Pancreas (tissue), 10 donors: Measurements from ENCODE around the gene VAC14. TPM values are rescaled to one million over a fixed set of nuclear protein-coding genes. Genes with fewer than 3 reads are reported as not detected.

Experiments
- ATAC-seq, 4 donors: fragments of 200-7000 bp; cut with Tn5 transposase; one replicate each; pipeline versions ENCODE4 v1.8.0 to v1.9.1; 2020; ENCODE audit warnings: mild to moderate bottlenecking in 4 of 4, moderate library complexity in 4 of 4
- DNase-seq, 6 donors: peaks; one replicate each; pipeline ENCODE4 v3.0.0-alpha.2; 2020
- FAIRE-seq: peaks from 2 replicates; lab custom pipeline; 2012; peaks lifted over from hg19 to GRCh38; lab: Jason Lieb, UNC
- H3K27ac ChIP-seq, 4 donors: fragments of 200-600 bp; sonication (generic); 1 replicate in 3 of 4; 2 replicates in 1 of 4; pipeline versions ENCODE4 v1.5.0 to v1.8.0; 2020
- H3K27me3 ChIP-seq, 4 donors: fragments of 200-600 bp; one replicate each; pipeline ENCODE4 v1.8.0; 2021
- H3K36me3 ChIP-seq, 3 donors: fragments of 200-600 bp; sonication (generic) in 1 of 3; one replicate each; pipeline versions ENCODE4 v1.5.0 to v1.8.0; 2020 to 2021
- H3K4me1 ChIP-seq, 3 donors: fragments of 200-600 bp; one replicate each; pipeline ENCODE4 v1.8.0; 2021
- H3K4me3 ChIP-seq, 4 donors: fragments of 200-600 bp; sonication (generic) in 2 of 4; one replicate each; pipeline versions ENCODE4 v1.5.0 to v1.8.0; 2020 to 2021
- H3K9me3 ChIP-seq, 4 donors: fragments of 200-600 bp; one replicate each; pipeline ENCODE4 v1.8.0; 2021
- CTCF ChIP-seq, 4 donors: fragments of 200-600 bp; sonication (generic) in 3 of 4; IDR thresholded peaks; one replicate each; pipeline versions ENCODE4 v1.5.0 to v1.8.0; 2021; ENCODE audit warnings: antibody characterized with exemption in 4 of 4
- WGBS, 2 donors: extraction: QIAGEN DNeasy Blood & Tissue Kit; methylation state at CpG; one replicate each; pipeline ENCODE4 v1.1.7; 2013; 5-methylcytosine and 5-hydroxymethylcytosine counted together
- intact Hi-C, 3 donors: fragments of 100-400 bp; cut with DNase I; formaldehyde crosslinking; loops; one replicate each; pipeline versions ENCODE4 v1.11.1 to v1.14.2; 2022
- polyA plus RNA-seq, 2 donors: library from polyadenylated mRNA; stranded (reverse); fragments of 200-250 nt; gene quantifications; one replicate each; pipeline ENCODE4 v1.2.3, GENCODE V29; 2013
- total RNA-seq, 6 donors: library from RNA; stranded (reverse); fragmentation: NEBNext Ultra II Directional in 4 of 6; extraction: Animal tissue kit (Norgen Biotek cat#: 25700) in 4 of 6; gene quantifications; one replicate each; pipeline versions ENCODE4 v1.2.1 to v1.2.4, GENCODE V29; 2021 to 2023
- donor health status: healthy with polysubstance abuse.
- donor health status: DM: no; HTN: no; CAD: no; lungs with moderate emphysema.
- donor health status: DM: no; HTN: no; CAD: no.
- donor health status: control.
- donor health status: control.
- donor health status: Bipolar disorder and iron deficiency.
- donor health status: DM: yes; HTN: yes; CAD: no.
- donor health status: DM: no; HTN: no; CAD: no.
- donor health status: DM: no; HTN: no; CAD: no.
- donor health status: DM: yes; HTN: yes; CAD: no.

VAC14 gene
- total and polyA plus RNA-seq, 8 donors = 9.6 to 36.3 (median 14.9) TPM

GRCh38 chr16:70801611-70802010 is 653 bp upstream of the VAC14 start:
- FAIRE-seq = no peak
- Histone ChIP-seq H3K9me3 (no peaks in the 10 kb centered on the region), H3K4me1 (peaks cover 6 to 9% (median 9%) of the 10 kb centered on the region in 3 donors), H3K27me3 (no peaks in the 10 kb centered on the region), H3K36me3 (no peaks in the 10 kb centered on the region), H3K4me3 (peak overlapping the region; percentile 63 to 99 (median 86)), H3K27ac (no peak overlapping the region)
- 78 to 84% methylated on average over 3 of the region's 3 CpGs for WGBS, 2 donors
- DNase-seq = no peak
- intact Hi-C loops = no loop called here
- no peak for TF ChIP-seq CTCF (IDR thresholded peaks at IDR 0.05)
- ATAC-seq = no peak

GRCh38 chr16:70800311-70800710 is 647 bp downstream of the VAC14 start:
- no peak for FAIRE-seq
- no peak for DNase-seq
- intact Hi-C loops = no loop called here
- no peaks in the 10 kb centered on the region for H3K36me3 ChIP-seq
- H3K27me3 ChIP-seq = no peaks in the 10 kb centered on the region
- peak overlapping the region; percentile 63 to 99 (median 86) for H3K4me3 ChIP-seq
- H3K9me3 ChIP-seq = no peaks in the 10 kb centered on the region
- peaks cover 6 to 9% (median 9%) of the 10 kb centered on the region in 3 donors for H3K4me1 ChIP-seq
- WGBS, 2 donors = 7 to 8% methylated on average over 7 of the region's 7 CpGs
- peak overlapping the region in 1 of 4 donors; percentile 23 for H3K27ac ChIP-seq
- no peak for ATAC-seq
- no peak for TF ChIP-seq CTCF (IDR thresholded peaks at IDR 0.05)

GRCh38 chr16:70796301-70796700 is 4.7 kb downstream of the VAC14 start:
- Histone ChIP-seq H3K9me3 (no peaks in the 10 kb centered on the region), H3K27me3 (no peaks in the 10 kb centered on the region), H3K4me1 (peaks cover 6 to 9% (median 9%) of the 10 kb centered on the region in 3 donors), H3K4me3 (no peak overlapping the region), H3K27ac (no peak overlapping the region), H3K36me3 (no peaks in the 10 kb centered on the region)
- intact Hi-C loops = no loop called here
- ATAC-seq = no peak
- no peak for DNase-seq
- no peak for FAIRE-seq
- no peak for TF ChIP-seq CTCF (IDR thresholded peaks at IDR 0.05)
- WGBS, 2 donors = 92 to 93% methylated on average over 3 of the region's 3 CpGs

GRCh38 chr16:70795296-70795912 is 5.6 kb downstream of the VAC14 start:
- TF ChIP-seq CTCF (IDR thresholded peaks at IDR 0.05) = no peak

GRCh38 chr16:70793851-70794502 is 7.0 kb downstream of the VAC14 start:
- WGBS, 2 donors = 81 to 86% methylated on average over 8 of the region's 8 CpGs
- ATAC-seq (no peak), DNase-seq (no peak), FAIRE-seq (no peak)
- Histone ChIP-seq H3K27me3 (no peaks in the 10 kb centered on the region), H3K36me3 (no peaks in the 10 kb centered on the region), H3K9me3 (no peaks in the 10 kb centered on the region), H3K27ac (no peak overlapping the region), H3K4me3 (no peak overlapping the region), H3K4me1 (no peaks in the 10 kb centered on the region)
- intact Hi-C loops = no loop called here
- TF ChIP-seq CTCF (IDR thresholded peaks at IDR 0.05) = no peak

More at GRCh38 chr16:70795296-70795912, 5.6 kb downstream of the VAC14 start:
- ATAC-seq = no peak
- 89 to 93% methylated on average over 12 of the region's 12 CpGs for WGBS, 2 donors
- Histone ChIP-seq H3K9me3 (no peaks in the 10 kb centered on the region), H3K36me3 (no peaks in the 10 kb centered on the region), H3K4me1 (peaks cover 6 to 9% (median 8%) of the 10 kb centered on the region in 3 donors), H3K4me3 (no peak overlapping the region), H3K27me3 (no peaks in the 10 kb centered on the region), H3K27ac (no peak overlapping the region)
- no peak for FAIRE-seq
- DNase-seq = no peak
- intact Hi-C loops = no loop called here
